Measurements from ENCODE around the gene WWC1. TPM values are rescaled to one million over a fixed set of nuclear protein-coding genes. Genes with fewer than 3 reads are reported as not detected.

The WWC1 gene
- total and polyA plus RNA-seq, 9 of the 15 experiments (the other 6 are each of a cell fraction or from before 2014, with no cell fraction given), result under 0.01 to 0.54 (median 0.42) TPM; not detected in 6

- TF ChIP-seq ZBTB5 (IDR thresholded peaks at IDR 0.05), result no peak
Observed at GRCh38 chr5:168340487-168340886, 49.0 kb downstream of the WWC1 start (continued).

GRCh38 chr5:168341178-168341577 lies 49.7 kb downstream of the WWC1 start:
- H3K9me3 ChIP-seq (replicated peaks; ENCODE audit: control insufficient read depth, insufficient read depth, low read depth, low read length), result no peaks in the 10 kb centered on the region
- DNase-seq (ENCODE audit: extremely low read depth in 1 of 4, low spot score in 3 of 4), result no peak
- no peak overlapping the region for H2AFZ ChIP-seq (ENCODE audit: low read depth, low read length)
- no peak overlapping the region for H3K4me3 ChIP-seq
- 0% methylated on average over 2 of the region's 2 CpGs for WGBS (ENCODE audit: insufficient coverage, low coverage, missing lambda C conversion rate)
- no peak overlapping the region for H3K4me2 ChIP-seq (ENCODE audit: insufficient read depth, low read length)
- 0 out of 2 replicates have a peak, but pooled peaks cover 4% of the 10 kb centered on the region for H4K20me1 ChIP-seq (replicated peaks; ENCODE audit: control insufficient read depth, insufficient read depth, low read length)
- ChIA-PET POLR2A (no interaction called here), CTCF (ENCODE audit: low intra/inter-chr PET ratio) (no interaction called here)
- H3K79me2 ChIP-seq (ENCODE audit: control insufficient read depth, insufficient read depth, low read length), result no peaks in the 10 kb centered on the region
- H3K4me1 ChIP-seq (replicated peaks in 1 of 2; ENCODE audit: control insufficient read depth in 2 of 2, insufficient read depth in 2 of 2, low read length in 2 of 2), result no peaks in the 10 kb centered on the region
- TF ChIP-seq RB1 (IDR thresholded peaks at IDR 0.05; ENCODE audit: low read depth), result no peak
- H3K27me3 ChIP-seq (ENCODE audit: control insufficient read depth in 2 of 2, insufficient read depth in 2 of 2, low read length in 2 of 2), result peaks cover 2 to 6% of the 10 kb centered on the region in 2 experiments; a peak in 3 of 5 replicates
- no peak overlapping the region for H3K9ac ChIP-seq (ENCODE audit: insufficient read depth in 1 of 2, low read depth in 2 of 2, low read length in 2 of 2)
- in situ Hi-C loops (cut with MboI) (no loop called here), intact Hi-C loops (cut with micrococcal nuclease) (no loop called here)
- ATAC-seq, result no peak
- H3K27ac ChIP-seq (ENCODE audit: extremely low read depth, low read depth, low read length), result no peak overlapping the region
- H3K9me1 ChIP-seq (ENCODE audit: control insufficient read depth, insufficient read depth, low read length), result no peaks in the 10 kb centered on the region
- BruUV-seq (replicated peaks), result no TSS peak
- no peak for FAIRE-seq
- H3K36me3 ChIP-seq (ENCODE audit: control insufficient read depth, insufficient read depth, low read length), result no peaks in the 10 kb centered on the region

Data from K562 (cell line).